ENCODE data around the gene TCF4. TPM values are rescaled to one million over a fixed set of nuclear protein-coding genes. Genes with fewer than 3 reads are reported as not detected.

Gene TCF4
- total and polyA plus RNA-seq, 5 donors: 17.3 to 73.6 (median 58.7) TPM

GRCh38 chr18:55457028-55457427, 131.0 kb downstream of the TCF4 start:
- no peaks in the 10 kb centered on the region for H3K27me3 ChIP-seq (ENCODE audit: control insufficient read depth, insufficient read depth)
- WGBS: 79% methylated on average over 2 of the region's 2 CpGs

GRCh38 chr18:55455938-55456337, 132.1 kb downstream of the TCF4 start:
- ATAC-seq: no peak
- Histone ChIP-seq H3K27ac (ENCODE audit: low read length) (no peak overlapping the region), H3K4me1 (ENCODE audit: control insufficient read depth, insufficient read depth, low read length) (peaks cover 7% of the 10 kb centered on the region), H3K9me3 (ENCODE audit: control insufficient read depth, low read length) (no peaks in the 10 kb centered on the region), H3K27me3 (ENCODE audit: control insufficient read depth, insufficient read depth) (no peaks in the 10 kb centered on the region), H3K4me3 (ENCODE audit: low read length) (no peak overlapping the region)
- WGBS: 85% methylated on average over 5 of the region's 5 CpGs
- no peak for DNase-seq
- intact Hi-C loops (cut with DNase I): no loop called here

More at GRCh38 chr18:55457028-55457427, 131.0 kb downstream of the TCF4 start:
- no peak overlapping the region for H3K4me3 ChIP-seq (ENCODE audit: low read length)
- no peaks in the 10 kb centered on the region for H3K9me3 ChIP-seq (ENCODE audit: control insufficient read depth, low read length)
- peaks cover 7% of the 10 kb centered on the region for H3K4me1 ChIP-seq (ENCODE audit: control insufficient read depth, insufficient read depth, low read length)
- ATAC-seq: no peak
- intact Hi-C loops (cut with DNase I): no loop called here
- no peak overlapping the region for H3K27ac ChIP-seq (ENCODE audit: low read length)
- DNase-seq: no peak

- peaks cover 7% of the 10 kb centered on the region for H3K4me1 ChIP-seq (ENCODE audit: control insufficient read depth, insufficient read depth, low read length)
- WGBS: 85% methylated on average over 1 of the region's 1 CpG
- DNase-seq (no peak), ATAC-seq (no peak)
- H3K4me3 ChIP-seq (ENCODE audit: low read length): no peak overlapping the region
- intact Hi-C loops (cut with DNase I): no loop called here
- H3K9me3 ChIP-seq (ENCODE audit: control insufficient read depth, low read length): no peaks in the 10 kb centered on the region
- H3K27me3 ChIP-seq (ENCODE audit: control insufficient read depth, insufficient read depth): no peaks in the 10 kb centered on the region
- no peak overlapping the region for H3K27ac ChIP-seq (ENCODE audit: low read length)
Observed at GRCh38 chr18:55453186-55453585, 134.8 kb downstream of the TCF4 start.

GRCh38 chr18:55452123-55452611, 135.8 kb downstream of the TCF4 start:
- intact Hi-C loops (cut with DNase I): no loop called here
- H3K27me3 ChIP-seq (ENCODE audit: control insufficient read depth, insufficient read depth): no peaks in the 10 kb centered on the region
- DNase-seq: peak in 2 of 3 donors; percentile 63 to 72
- ATAC-seq: peak; percentile 64 to 79
- 73% methylated on average over 1 of the region's 1 CpG for WGBS
- no peaks in the 10 kb centered on the region for H3K9me3 ChIP-seq (ENCODE audit: control insufficient read depth, low read length)
- peaks cover 7% of the 10 kb centered on the region for H3K4me1 ChIP-seq (ENCODE audit: control insufficient read depth, insufficient read depth, low read length)
- H3K4me3 ChIP-seq (ENCODE audit: low read length): no peak overlapping the region
- H3K27ac ChIP-seq (ENCODE audit: low read length): peak overlapping the region; percentile 11

- Histone ChIP-seq H3K9me3 (ENCODE audit: control insufficient read depth, low read length) (no peaks in the 10 kb centered on the region), H3K27me3 (ENCODE audit: control insufficient read depth, insufficient read depth) (no peaks in the 10 kb centered on the region), H3K4me3 (ENCODE audit: low read length) (no peak overlapping the region), H3K27ac (ENCODE audit: low read length) (no peak overlapping the region), H3K4me1 (ENCODE audit: control insufficient read depth, insufficient read depth, low read length) (peaks cover 7% of the 10 kb centered on the region)
- 67% methylated on average over 8 of the region's 8 CpGs for WGBS
- ATAC-seq: no peak
- DNase-seq: no peak
- intact Hi-C loops (cut with DNase I): no loop called here
Observed at GRCh38 chr18:55449412-55450140, 138.4 kb downstream of the TCF4 start.

- Histone ChIP-seq H3K27ac (ENCODE audit: low read length) (no peak overlapping the region), H3K4me1 (ENCODE audit: control insufficient read depth, insufficient read depth, low read length) (peaks cover 7% of the 10 kb centered on the region), H3K4me3 (ENCODE audit: low read length) (no peak overlapping the region), H3K9me3 (ENCODE audit: control insufficient read depth, low read length) (no peaks in the 10 kb centered on the region), H3K27me3 (ENCODE audit: control insufficient read depth, insufficient read depth) (no peaks in the 10 kb centered on the region)
- 74% methylated on average over 4 of the region's 4 CpGs for WGBS
- ATAC-seq (no peak), DNase-seq (no peak)
- intact Hi-C loops (cut with DNase I): no loop called here
Observed at GRCh38 chr18:55448420-55448819, 139.6 kb downstream of the TCF4 start.

- ATAC-seq (no peak), DNase-seq (no peak)
- H3K4me1 ChIP-seq (ENCODE audit: control insufficient read depth, insufficient read depth, low read length): peaks cover 9% of the 10 kb centered on the region
- H3K9me3 ChIP-seq (ENCODE audit: control insufficient read depth, low read length): no peaks in the 10 kb centered on the region
- 56% methylated on average over 3 of the region's 3 CpGs for WGBS
- no peak overlapping the region for H3K27ac ChIP-seq (ENCODE audit: low read length)
- intact Hi-C loops (cut with DNase I): no loop called here
- H3K4me3 ChIP-seq (ENCODE audit: low read length): no peak overlapping the region
- no peaks in the 10 kb centered on the region for H3K27me3 ChIP-seq (ENCODE audit: control insufficient read depth, insufficient read depth)
Observed at GRCh38 chr18:55447672-55448018, 140.3 kb downstream of the TCF4 start.

- DNase-seq (no peak), ATAC-seq (no peak)
- Histone ChIP-seq H3K27ac (ENCODE audit: low read length) (no peak overlapping the region), H3K27me3 (ENCODE audit: control insufficient read depth, insufficient read depth) (no peaks in the 10 kb centered on the region), H3K9me3 (ENCODE audit: control insufficient read depth, low read length) (no peaks in the 10 kb centered on the region), H3K4me1 (ENCODE audit: control insufficient read depth, insufficient read depth, low read length) (peaks cover 5% of the 10 kb centered on the region), H3K4me3 (ENCODE audit: low read length) (no peak overlapping the region)
- intact Hi-C loops (cut with DNase I): no loop called here
- WGBS: 87% methylated on average over 5 of the region's 5 CpGs
Observed at GRCh38 chr18:55446996-55447671, 140.9 kb downstream of the TCF4 start.

- Histone ChIP-seq H3K27me3 (ENCODE audit: control insufficient read depth, insufficient read depth) (no peaks in the 10 kb centered on the region), H3K4me1 (ENCODE audit: control insufficient read depth, insufficient read depth, low read length) (peaks cover 5% of the 10 kb centered on the region), H3K27ac (ENCODE audit: low read length) (no peak overlapping the region), H3K9me3 (ENCODE audit: control insufficient read depth, low read length) (no peaks in the 10 kb centered on the region), H3K4me3 (ENCODE audit: low read length) (no peak overlapping the region)
- ATAC-seq (no peak), DNase-seq (no peak)
- intact Hi-C loops (cut with DNase I): no loop called here
- 88% methylated on average over 1 of the region's 1 CpG for WGBS
Observed at GRCh38 chr18:55444536-55444935, 143.5 kb downstream of the TCF4 start.

GRCh38 chr18:55443776-55444175, 144.2 kb downstream of the TCF4 start:
- no peak for DNase-seq
- Histone ChIP-seq H3K27me3 (ENCODE audit: control insufficient read depth, insufficient read depth) (no peaks in the 10 kb centered on the region), H3K4me1 (ENCODE audit: control insufficient read depth, insufficient read depth, low read length) (peaks cover 5% of the 10 kb centered on the region), H3K9me3 (ENCODE audit: control insufficient read depth, low read length) (no peaks in the 10 kb centered on the region), H3K27ac (ENCODE audit: low read length) (no peak overlapping the region), H3K4me3 (ENCODE audit: low read length) (no peak overlapping the region)
- no peak for ATAC-seq
- WGBS: 93% methylated on average over 3 of the region's 3 CpGs
- intact Hi-C loops (cut with DNase I): no loop called here

- DNase-seq: no peak
- 76% methylated on average over 4 of the region's 4 CpGs for WGBS
- H3K9me3 ChIP-seq (ENCODE audit: control insufficient read depth, low read length): no peaks in the 10 kb centered on the region
- H3K27ac ChIP-seq (ENCODE audit: low read length): no peak overlapping the region
- H3K4me3 ChIP-seq (ENCODE audit: low read length): no peak overlapping the region
- peaks cover 5% of the 10 kb centered on the region for H3K4me1 ChIP-seq (ENCODE audit: control insufficient read depth, insufficient read depth, low read length)
- no peak for ATAC-seq
- H3K27me3 ChIP-seq (ENCODE audit: control insufficient read depth, insufficient read depth): no peaks in the 10 kb centered on the region
- intact Hi-C loops (cut with DNase I): no loop called here
Observed at GRCh38 chr18:55442561-55442960, 145.4 kb downstream of the TCF4 start.

All from right cardiac atrium (tissue), 5 donors.